GM06990 (cell line): Measurements from ENCODE around the gene PEDS1.
"Not testable (repeated sequence)": the region's sequence is repeated elsewhere in the genome, so short reads cannot be mapped to it uniquely, and the experiment has no call there.

Source experiments
- DNase-seq: peaks from one replicate; pipeline ENCODE4 v3.0.0-alpha.2; 2011; ENCODE audit not compliant: insufficient read length; ENCODE audit errors: extremely low read depth
- H3K27me3 ChIP-seq: replicated peaks from 2 replicates; pipeline ENCODE4 v1.6.0; 2011; ENCODE audit warnings: low read length; ENCODE audit not compliant: control insufficient read depth, insufficient read depth
- H3K36me3 ChIP-seq: 2 replicates; pipeline ENCODE4 v1.5.1; 2011; ENCODE audit warnings: low read length; ENCODE audit not compliant: control insufficient read depth, insufficient read depth
- H3K4me3 ChIP-seq: replicated peaks from 2 replicates; pipeline ENCODE4 v1.5.1; 2011; ENCODE audit warnings: low read depth, mild to moderate bottlenecking, control low read depth, low read length
- CTCF ChIP-seq: IDR thresholded peaks from 2 replicates; pipeline ENCODE4 v1.5.1; 2011; ENCODE audit warnings: low read length, control low read depth, mild to moderate bottlenecking, inconsistent platforms; ENCODE audit not compliant: insufficient read depth, poor library complexity, severe bottlenecking

PEDS1 gene

DNA sequence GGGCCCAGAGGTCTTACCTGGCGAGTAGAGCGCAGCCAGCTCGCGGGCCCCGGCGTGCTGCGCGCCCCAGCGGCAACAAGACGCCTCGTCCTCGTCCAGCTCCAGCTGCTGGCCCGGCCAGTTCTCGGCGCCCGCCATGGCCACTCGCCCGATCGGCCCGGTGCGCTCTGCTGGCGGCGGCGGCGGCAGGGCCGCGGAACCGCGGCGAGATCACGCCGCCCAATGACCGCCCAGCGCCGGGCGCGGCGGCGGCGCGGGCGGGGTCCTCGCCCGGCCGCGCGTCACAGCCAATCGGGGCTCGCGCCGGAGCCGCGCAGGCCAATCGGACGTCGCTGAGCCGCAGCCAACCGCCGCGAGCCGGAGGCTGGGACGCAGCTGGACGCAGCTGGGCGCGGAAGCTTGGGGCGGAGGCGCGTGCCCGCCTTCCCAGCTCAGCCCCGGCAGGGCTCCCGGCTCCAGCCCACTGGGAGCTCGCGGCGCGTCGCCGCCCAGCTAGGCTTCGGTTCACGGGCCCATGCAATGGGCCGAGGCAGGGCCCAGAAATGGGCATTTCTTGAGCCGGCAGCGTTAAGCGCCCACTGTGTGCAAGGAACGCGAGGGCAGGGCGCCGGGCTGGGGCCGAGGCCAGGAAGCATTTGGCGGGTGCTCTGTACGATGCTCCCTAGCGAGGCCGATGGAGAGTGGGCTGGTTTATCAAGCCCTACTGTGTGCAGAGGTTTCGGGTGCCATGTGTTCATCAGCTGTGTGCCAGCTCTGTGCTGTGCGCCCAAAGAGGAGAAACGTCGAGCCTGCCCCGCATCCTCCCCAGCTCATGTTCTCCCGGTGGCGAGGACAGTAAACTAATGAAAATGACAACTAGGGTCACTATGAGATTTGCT, at the start of gene PEDS1:
TSS of gene PEDS1 (minus strand) at position 224 of the 878 bp plus-strand sequence. CDS start at position 138, 86 bp downstream.
- H3K36me3 ChIP-seq, result peaks cover 2% of the 10 kb centered on the region
- no peaks in the 10 kb centered on the region for H3K27me3 ChIP-seq
- peak within 1 kb of the TSS; percentile 91 for H3K4me3 ChIP-seq
- peak; percentile 93 for DNase-seq
- no peak for TF ChIP-seq CTCF

- Histone ChIP-seq H3K4me3 (no peak overlapping the region), H3K27me3 (no peaks in the 10 kb centered on the region; the same call in 1 of the 2 replicates), H3K36me3 (no peaks in the 10 kb centered on the region)
- no peak for DNase-seq
- no peak for TF ChIP-seq CTCF
Measured at GRCh38 chr20:50202677-50203076, 49.2 kb upstream of the PEDS1 start.

DNA sequence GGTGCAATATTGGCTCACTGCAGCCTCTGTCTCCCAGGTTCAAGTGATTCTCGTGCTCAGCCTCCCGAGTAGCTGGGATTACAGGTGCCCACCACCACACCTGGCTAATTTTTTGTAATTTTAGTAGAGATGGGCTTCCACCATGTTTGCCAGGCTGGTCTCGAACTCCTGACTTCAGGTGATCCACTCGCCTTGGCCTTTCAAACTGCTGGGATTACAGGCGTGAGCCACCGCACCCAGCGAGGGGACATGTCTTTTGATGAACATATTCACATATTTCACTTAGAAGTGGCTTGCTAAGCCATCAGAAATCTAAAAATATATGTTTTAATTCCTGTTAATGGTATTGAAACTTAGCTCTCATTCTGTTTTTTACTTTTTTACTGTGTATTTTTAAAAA, 48.2 kb upstream of the PEDS1 start:
- DNase-seq, H3K27me3 ChIP-seq, H3K4me3 ChIP-seq, H3K36me3 ChIP-seq: not testable (repeated sequence)

- Histone ChIP-seq H3K36me3 (no peaks in the 10 kb centered on the region), H3K27me3 (no peaks in the 10 kb centered on the region; the same call in 1 of the 2 replicates), H3K4me3 (no peak overlapping the region)
- no peak for DNase-seq
- TF ChIP-seq CTCF, result no peak
Measured at GRCh38 chr20:50200482-50201104, 47.1 kb upstream of the PEDS1 start.

GRCh38 chr20:50199703-50200102, 46.2 kb upstream of the PEDS1 start:
- TF ChIP-seq CTCF, result no peak
- no peak for DNase-seq
- no peak overlapping the region for H3K4me3 ChIP-seq
- no peaks in the 10 kb centered on the region for H3K27me3 ChIP-seq
- H3K36me3 ChIP-seq, result no peaks in the 10 kb centered on the region

GRCh38 chr20:50198716-50199115, 45.2 kb upstream of the PEDS1 start:
- DNase-seq, result no peak
- no peak for TF ChIP-seq CTCF
- H3K27me3 ChIP-seq, result no peaks in the 10 kb centered on the region
- peaks cover 2% of the 10 kb centered on the region for H3K36me3 ChIP-seq
- no peak overlapping the region for H3K4me3 ChIP-seq
